ENCODE data around the gene CLIC3.

GRCh38 chr9:137029058-137029936, 32.9 kb upstream of the CLIC3 start:
- TF ChIP-seq, protein P1, sequence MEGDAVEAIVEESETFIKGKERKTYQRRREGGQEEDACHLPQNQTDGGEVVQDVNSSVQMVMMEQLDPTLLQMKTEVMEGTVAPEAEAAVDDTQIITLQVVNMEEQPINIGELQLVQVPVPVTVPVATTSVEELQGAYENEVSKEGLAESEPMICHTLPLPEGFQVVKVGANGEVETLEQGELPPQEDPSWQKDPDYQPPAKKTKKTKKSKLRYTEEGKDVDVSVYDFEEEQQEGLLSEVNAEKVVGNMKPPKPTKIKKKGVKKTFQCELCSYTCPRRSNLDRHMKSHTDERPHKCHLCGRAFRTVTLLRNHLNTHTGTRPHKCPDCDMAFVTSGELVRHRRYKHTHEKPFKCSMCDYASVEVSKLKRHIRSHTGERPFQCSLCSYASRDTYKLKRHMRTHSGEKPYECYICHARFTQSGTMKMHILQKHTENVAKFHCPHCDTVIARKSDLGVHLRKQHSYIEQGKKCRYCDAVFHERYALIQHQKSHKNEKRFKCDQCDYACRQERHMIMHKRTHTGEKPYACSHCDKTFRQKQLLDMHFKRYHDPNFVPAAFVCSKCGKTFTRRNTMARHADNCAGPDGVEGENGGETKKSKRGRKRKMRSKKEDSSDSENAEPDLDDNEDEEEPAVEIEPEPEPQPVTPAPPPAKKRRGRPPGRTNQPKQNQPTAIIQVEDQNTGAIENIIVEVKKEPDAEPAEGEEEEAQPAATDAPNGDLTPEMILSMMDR (IDR thresholded peaks at IDR 0.05; ENCODE audit: insufficient read depth, low read length, poor library complexity, severe bottlenecking) = peak; percentile 92
- no peak for TF ChIP-seq EZH2phosphoT487 (conservative IDR thresholded peaks at IDR 0.05; ENCODE audit: low read length)

Measured in SU-DHL-6 (cell line).